Left lung (tissue), 10 donors: ENCODE data around the gene GTF3C4. TPM values are rescaled to one million over a fixed set of nuclear protein-coding genes. Genes with fewer than 3 reads are reported as not detected.

ENCODE experiments used
- ATAC-seq: fragments of 200-7000 bp; cut with Tn5 transposase; one replicate; pipeline ENCODE4 v1.9.1; 2020; ENCODE audit warnings: moderate library complexity
- DNase-seq, 4 donors: peaks; one replicate each; pipeline ENCODE4 v3.0.0-alpha.2; 2013 to 2020
- H3K27ac ChIP-seq, 2 donors: fragments of 200-600 bp; sonication (generic) in 1 of 2; one replicate each; pipeline versions ENCODE4 v1.5.0 to v1.8.0; 2020 to 2021
- H3K27me3 ChIP-seq, 2 donors: fragments of 200-600 bp; sonication (generic) in 1 of 2; one replicate each; pipeline versions ENCODE4 v1.5.0 to v1.8.0; 2020 to 2021
- H3K36me3 ChIP-seq, 2 donors: fragments of 200-600 bp; sonication (generic) in 1 of 2; one replicate each; pipeline versions ENCODE4 v1.5.0 to v1.8.0; 2020 to 2021
- H3K4me1 ChIP-seq, 2 donors: fragments of 200-600 bp; one replicate each; pipeline ENCODE4 v1.8.0; 2021
- H3K4me3 ChIP-seq, 2 donors: fragments of 200-600 bp; sonication (generic) in 1 of 2; one replicate each; pipeline versions ENCODE4 v1.5.0 to v1.8.0; 2020 to 2021; ENCODE audit warnings: mild to moderate bottlenecking in 1 of 2
- H3K9me3 ChIP-seq, 2 donors: fragments of 200-600 bp; sonication (generic) in 1 of 2; one replicate each; pipeline versions ENCODE4 v1.5.0 to v1.8.0; 2020 to 2021
- CTCF ChIP-seq, 2 donors: fragments of 200-600 bp; sonication (generic) in 1 of 2; IDR thresholded peaks; one replicate each; pipeline versions ENCODE4 v1.5.0 to v1.8.0; 2021; ENCODE audit warnings: antibody characterized with exemption in 2 of 2
- intact Hi-C, 2 donors: fragments of 100-400 bp; cut with DNase I; formaldehyde crosslinking; loops; one replicate each; pipeline versions ENCODE4 v1.11.2 to v1.14.2; 2022
- polyA plus RNA-seq, 6 donors: library from polyadenylated mRNA; unstranded; fragments of 120-200 nt; gene quantifications; one replicate each; pipeline ENCODE4 v1.2.1, GENCODE V29; 2013; ENCODE audit not compliant: insufficient read length in 6 of 6
- total RNA-seq, 2 donors: library from RNA; stranded (reverse); fragmentation: NEBNext Ultra II Directional; extraction: Animal tissue kit (Norgen Biotek cat#: 25700); gene quantifications; one replicate each; pipeline ENCODE4 v1.2.1, GENCODE V29; 2021
- donor health status: DM: no; HTN: yes; CAD: no.
- donor health status: DM: no; HTN: no; CAD: no.

Gene GTF3C4
- total and polyA plus RNA-seq, 8 donors = 13.1 to 25.6 (median 23.8) TPM

- DNase-seq (no peak), ATAC-seq (peak; percentile 64)
- no peak overlapping the region for H3K27ac ChIP-seq
- no peak for TF ChIP-seq CTCF (IDR thresholded peaks at IDR 0.05)
- intact Hi-C loops = no loop called here
- H3K9me3 ChIP-seq = no peaks in the 10 kb centered on the region
- no peaks in the 10 kb centered on the region for H3K36me3 ChIP-seq
- no peaks in the 10 kb centered on the region for H3K27me3 ChIP-seq
- no peaks in the 10 kb centered on the region for H3K4me1 ChIP-seq
- H3K4me3 ChIP-seq = no peak overlapping the region
These were observed 59.1 kb downstream of the GTF3C4 start for GRCh38 chr9:132729235-132729890.

- ATAC-seq = no peak
- DNase-seq = no peak
- no peaks in the 10 kb centered on the region for H3K27me3 ChIP-seq
- no peaks in the 10 kb centered on the region for H3K9me3 ChIP-seq
- no peaks in the 10 kb centered on the region for H3K36me3 ChIP-seq
- H3K4me1 ChIP-seq = no peaks in the 10 kb centered on the region
- intact Hi-C loops = no loop called here
- no peak for TF ChIP-seq CTCF (IDR thresholded peaks at IDR 0.05)
- no peak overlapping the region for H3K27ac ChIP-seq
- H3K4me3 ChIP-seq = no peak overlapping the region
These were observed 60.1 kb downstream of the GTF3C4 start for GRCh38 chr9:132730054-132731033.

GRCh38 chr9:132731230-132731629, 61.0 kb downstream of the GTF3C4 start:
- intact Hi-C loops = no loop called here
- Histone ChIP-seq H3K4me3 (no peak overlapping the region), H3K4me1 (no peaks in the 10 kb centered on the region), H3K9me3 (no peaks in the 10 kb centered on the region), H3K27ac (no peak overlapping the region), H3K27me3 (no peaks in the 10 kb centered on the region), H3K36me3 (no peaks in the 10 kb centered on the region)
- ATAC-seq = peak; percentile 78
- TF ChIP-seq CTCF (IDR thresholded peaks at IDR 0.05) = no peak
- DNase-seq = peak in 1 of 4 donors; percentile 41

GRCh38 chr9:132732326-132733259, 62.3 kb downstream of the GTF3C4 start:
- no peak for TF ChIP-seq CTCF (IDR thresholded peaks at IDR 0.05)
- Histone ChIP-seq H3K9me3 (no peaks in the 10 kb centered on the region), H3K27ac (no peak overlapping the region), H3K36me3 (no peaks in the 10 kb centered on the region), H3K4me3 (no peak overlapping the region), H3K4me1 (no peaks in the 10 kb centered on the region), H3K27me3 (no peaks in the 10 kb centered on the region)
- intact Hi-C loops = no loop called here
- ATAC-seq (peak; percentile 36), DNase-seq (peak in 1 of 4 donors; percentile 6)
